GM19452 (cell line): ENCODE results near the gene PHAF1.

Source experiments
- ATAC-seq: cut with Tn5 transposase; IDR thresholded peaks from one replicate; pipeline ENCODE4 v1.9.1; 2021; ENCODE audit not compliant: unreplicated experiment

PHAF1 gene

DNA sequence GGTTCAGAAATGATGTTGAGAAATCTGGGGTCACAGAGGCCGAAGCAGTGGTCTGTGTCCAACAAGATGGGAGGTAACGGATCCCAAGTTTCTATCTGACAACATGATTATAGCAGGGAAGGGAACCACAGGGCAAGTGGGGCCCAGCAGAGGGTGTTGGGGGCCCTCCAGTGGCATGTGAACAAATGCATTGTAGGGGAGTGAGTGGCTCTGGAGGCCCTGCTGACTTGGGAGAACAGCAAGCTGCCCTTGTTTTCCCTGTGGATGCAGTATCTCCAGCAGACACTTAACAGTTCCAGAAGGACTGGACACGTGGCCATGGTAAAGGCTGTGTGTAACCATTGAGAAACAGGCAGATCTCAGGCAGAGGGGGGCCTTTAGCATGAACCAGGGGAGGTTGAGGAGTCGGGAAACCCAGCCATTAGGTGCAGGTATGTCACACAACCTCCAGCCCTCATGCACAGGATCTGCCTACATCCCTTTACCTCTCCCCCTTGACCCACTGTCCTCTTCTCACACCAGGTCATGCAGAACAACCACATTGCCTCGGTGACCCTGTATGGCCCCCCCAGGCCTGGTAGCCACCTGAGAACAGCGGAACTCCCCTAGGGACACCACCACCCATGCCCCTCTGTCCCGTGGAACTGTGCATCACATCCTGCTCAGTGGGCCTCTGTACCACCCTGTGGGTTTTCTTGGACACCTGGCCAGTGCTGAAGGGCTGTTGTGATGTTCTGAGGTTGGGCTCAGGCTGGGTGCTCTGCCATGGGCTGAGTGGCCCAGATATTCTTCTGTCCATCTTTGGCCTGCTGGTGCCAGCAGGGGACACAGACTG, 37.0 kb downstream of the PHAF1 start:
- ATAC-seq = no peak

- ATAC-seq = no peak
These were observed 37.8 kb downstream of the PHAF1 start for GRCh38 chr16:67147437-67148140.

DNA sequence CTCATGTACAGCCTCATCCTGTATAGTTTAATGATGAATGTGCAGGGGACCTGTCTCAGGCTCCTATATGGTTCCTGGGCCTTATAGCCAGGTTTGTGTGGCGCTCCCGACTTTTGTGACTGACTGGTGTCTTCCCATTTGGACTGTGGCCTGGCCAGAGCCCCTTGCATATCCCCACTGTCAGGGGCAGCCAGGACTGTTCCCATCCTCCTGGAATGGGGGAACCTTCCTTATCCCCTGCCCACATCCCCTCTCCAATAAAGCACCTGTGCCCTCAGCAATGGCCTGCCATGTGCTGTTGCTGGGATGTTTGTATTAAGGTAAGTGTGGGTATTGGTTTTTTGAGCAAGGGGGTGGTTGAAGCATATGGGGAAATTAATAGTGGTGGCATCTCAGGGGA, 38.5 kb downstream of the PHAF1 start:
- ATAC-seq = no peak

GRCh38 chr16:67148656-67149275, 39.0 kb downstream of the PHAF1 start:
- ATAC-seq = no peak

DNA sequence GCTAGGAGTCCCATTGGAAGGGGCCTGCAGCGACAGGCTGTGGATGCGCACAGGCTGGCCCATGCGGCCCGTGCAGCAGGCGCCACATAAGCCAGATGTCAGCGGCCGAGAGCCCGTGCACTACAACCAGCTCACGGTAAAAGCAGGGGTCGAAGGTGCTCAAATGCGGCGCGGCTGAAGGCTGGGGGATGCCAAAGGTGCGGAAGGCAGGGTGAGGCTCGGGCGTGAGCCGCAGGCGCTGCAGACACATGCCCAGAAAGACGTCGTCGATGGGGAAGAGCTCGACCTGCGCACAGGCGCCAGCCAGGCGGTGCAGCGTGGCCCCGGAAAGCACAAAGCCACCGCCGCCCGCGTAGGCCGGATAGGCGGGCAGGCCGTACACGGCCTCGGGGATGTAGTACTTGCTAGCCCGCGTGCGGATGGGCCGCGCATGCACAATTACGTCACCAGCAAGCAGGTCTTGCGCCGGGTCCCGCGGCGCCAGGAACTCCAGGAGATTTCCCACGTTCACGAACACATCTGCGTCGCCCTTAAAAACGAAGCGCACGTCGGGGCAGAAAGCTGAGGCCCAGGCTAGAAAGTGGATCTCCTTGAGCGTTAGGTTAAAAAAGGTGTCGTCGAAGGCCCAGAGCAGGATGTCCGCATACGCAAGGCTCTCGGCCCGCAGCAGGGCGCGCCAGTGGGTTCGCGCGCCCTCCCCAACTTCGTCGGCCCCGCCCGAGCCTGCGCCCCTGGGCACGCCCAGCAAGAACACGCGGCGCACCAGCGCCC, 39.7 kb downstream of the PHAF1 start:
- no peak for ATAC-seq

DNA sequence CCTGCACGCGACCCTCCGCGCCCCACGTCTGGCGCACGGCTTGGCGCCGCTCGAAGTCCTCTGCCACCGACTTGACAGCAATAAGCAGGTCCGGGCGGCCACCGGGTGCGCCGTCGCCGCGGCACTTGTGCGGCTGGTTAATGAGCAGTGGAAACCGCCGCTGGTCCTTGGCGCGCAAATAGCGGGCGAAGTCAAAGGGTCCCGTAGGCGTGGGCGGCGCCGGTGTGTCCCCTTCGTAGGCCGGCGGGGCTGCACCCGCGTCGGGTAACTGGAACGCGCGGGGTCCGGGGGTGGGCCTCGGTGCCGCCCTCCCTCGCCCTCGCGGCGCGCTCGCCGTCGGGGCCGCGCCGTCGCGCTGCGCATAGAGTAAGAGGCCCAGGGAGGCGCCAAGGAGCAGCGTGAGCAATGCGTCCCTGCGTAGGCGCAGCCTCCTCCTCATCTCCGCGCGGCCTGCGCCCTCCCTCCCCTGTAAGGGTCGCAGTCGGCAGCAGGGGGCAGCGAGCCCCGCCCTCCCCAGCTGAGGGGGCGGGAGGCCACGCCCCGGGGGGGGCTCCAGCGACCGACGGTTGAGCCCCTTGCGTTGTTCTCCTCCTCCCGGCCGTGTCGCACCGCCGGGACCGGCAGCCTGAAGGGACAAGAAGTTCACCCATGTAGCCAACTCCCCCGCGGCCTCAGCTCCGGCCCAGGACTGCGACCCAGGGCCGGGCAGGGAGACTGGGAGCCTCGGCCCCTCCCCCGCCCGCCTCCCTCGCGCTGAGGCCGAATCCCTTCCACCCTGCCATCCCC, 40.5 kb downstream of the PHAF1 start:
- ATAC-seq = peak; percentile 44

- peak; percentile 64 for ATAC-seq
These were observed 41.2 kb downstream of the PHAF1 start, which contains the start of gene B3GNT9 for GRCh38 chr16:67150833-67151396. Gene B3GNT9, minus strand, starts transcription at chr16:67150998. Its CDS starts 513 bp downstream, at chr16:67150485.

DNA sequence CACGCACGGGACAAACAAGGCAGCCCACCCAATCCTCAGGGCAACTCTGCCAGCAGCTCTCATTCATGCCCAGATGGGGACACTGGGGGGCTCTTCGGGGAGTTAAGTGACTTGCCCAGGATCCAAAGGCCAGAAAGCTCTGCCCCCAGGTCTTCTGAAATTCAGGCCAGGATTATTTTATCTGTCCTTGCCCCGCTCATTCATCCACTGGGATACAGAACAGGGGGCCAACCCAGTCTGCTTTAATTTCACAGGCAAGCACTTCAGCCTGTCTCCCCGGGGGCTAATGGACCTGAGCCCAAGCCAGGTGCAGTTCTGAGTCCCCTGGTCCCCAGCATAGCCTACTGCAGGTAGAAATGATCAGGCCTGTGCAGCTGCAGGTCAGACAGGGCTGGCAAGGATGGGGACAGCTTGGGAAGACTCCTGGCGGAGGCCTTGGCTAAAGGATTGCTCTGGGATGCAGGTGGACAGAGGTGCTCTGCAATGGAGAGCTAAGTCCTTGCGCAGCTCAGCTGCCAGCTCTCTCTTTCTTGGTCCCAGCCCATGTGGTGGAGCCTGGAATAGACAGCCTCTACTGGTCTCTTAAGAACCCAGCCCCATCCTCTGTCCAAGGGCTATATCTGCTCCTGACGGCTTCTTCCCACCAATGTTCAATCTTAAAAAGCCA, 41.8 kb downstream of the PHAF1 start:
- ATAC-seq = no peak

DNA sequence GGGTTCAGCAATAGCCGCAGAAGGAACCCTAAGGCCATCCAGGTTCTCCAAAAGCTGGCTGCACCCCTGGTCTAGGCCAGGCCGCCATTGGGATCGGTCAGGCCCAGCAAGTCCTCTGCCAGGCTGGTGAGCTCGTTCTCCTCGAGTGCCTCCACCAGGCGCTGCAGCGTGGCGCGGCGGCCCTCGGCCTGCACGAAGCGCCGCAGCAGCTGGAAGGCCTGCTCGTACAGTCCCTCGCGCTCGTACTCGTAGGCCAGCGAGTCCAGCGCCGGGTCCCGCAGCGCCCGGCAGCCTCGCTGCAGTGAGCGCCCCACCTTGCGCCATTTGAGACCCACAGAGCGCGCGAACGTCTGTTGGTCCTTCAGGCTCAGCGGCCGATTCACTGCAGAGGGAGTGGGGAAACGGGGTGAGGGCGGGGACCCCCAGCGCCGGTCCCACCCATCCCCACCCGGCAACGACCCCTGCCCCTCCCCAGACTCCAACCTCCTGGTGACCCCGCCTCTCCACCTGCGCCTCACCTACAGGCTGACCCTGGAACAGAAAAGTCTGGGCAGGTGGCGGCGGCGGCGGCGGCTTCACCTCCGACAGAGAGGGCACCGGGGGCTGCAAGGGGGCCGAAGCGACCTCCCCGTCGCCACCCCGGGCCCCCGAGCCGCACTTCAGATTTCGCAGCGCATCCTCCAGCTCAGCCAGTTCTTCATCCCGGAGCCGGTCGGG, 45.0 kb downstream of the PHAF1 start:
- no peak for ATAC-seq

- ATAC-seq = no peak
These were observed 45.8 kb downstream of the PHAF1 start for GRCh38 chr16:67155295-67156142.

GRCh38 chr16:67156143-67156844, 46.6 kb downstream of the PHAF1 start:
- ATAC-seq = no peak

DNA sequence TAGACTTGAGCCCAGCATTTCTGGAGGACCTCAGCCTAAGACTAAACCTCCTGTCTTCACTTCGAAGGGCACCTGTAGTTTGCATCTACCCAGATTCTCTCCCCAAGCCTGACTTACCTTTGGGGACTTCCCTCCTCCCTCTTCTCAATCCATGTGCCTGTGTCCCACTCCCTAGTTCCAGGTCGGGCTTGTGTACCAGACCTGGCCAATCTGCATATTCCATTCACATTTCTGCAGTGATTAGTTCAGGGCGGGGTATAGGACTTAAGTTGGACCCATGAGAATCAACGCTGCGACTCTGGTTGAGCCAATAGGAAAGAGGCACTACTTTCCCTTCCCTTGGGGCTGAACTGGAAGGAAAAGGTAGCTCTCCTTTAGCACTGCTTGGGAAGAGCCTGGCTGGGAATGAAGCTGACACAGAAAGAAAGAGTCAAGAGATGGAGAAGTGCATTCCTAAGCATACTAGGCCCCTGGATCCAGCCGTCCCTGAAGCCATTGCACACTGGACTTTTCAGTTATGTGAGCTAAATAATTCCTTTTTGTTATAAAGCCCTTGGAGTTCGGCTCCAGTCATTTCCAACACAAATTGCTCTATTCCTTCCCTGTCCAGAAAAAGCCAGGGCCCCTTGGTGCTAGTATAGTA, 47.5 kb downstream of the PHAF1 start:
- ATAC-seq = no peak

- no peak for ATAC-seq
These were observed 48.3 kb downstream of the PHAF1 start for GRCh38 chr16:67157892-67158635.

- peak; percentile 36 for ATAC-seq
These were observed 49.2 kb downstream of the PHAF1 start for GRCh38 chr16:67158637-67159600.

- ATAC-seq = no peak
These were observed 51.9 kb downstream of the PHAF1 start for GRCh38 chr16:67161595-67162058.
